HepG2 (cell line): ENCODE results near the gene ANO4.

Experiments
- GABPA ChIP-seq, 2 experiments: IDR thresholded peaks; 2 replicates each; pipeline ENCODE4 v1.6.1; 2011 to 2016; ENCODE audit warnings: low read depth in 2 of 2, low read length in 1 of 2, missing biosample characterization in 1 of 2, missing genetic modification characterization in 1 of 2
- KAT8 ChIP-seq: IDR thresholded peaks from 2 replicates; pipeline ENCODE4 v1.6.1; 2016; ENCODE audit warnings: missing genetic modification reagents, missing compliant biosample characterization
- KDM6A ChIP-seq: IDR thresholded peaks from 2 replicates; pipeline ENCODE4 v1.6.1; 2016; ENCODE audit warnings: low read depth
- SMYD3 ChIP-seq: sonication (generic); formaldehyde crosslinking; IDR thresholded peaks from 2 replicates; pipeline ENCODE4 v1.8.1; 2023; ENCODE audit warnings: mild to moderate bottlenecking, missing genetic modification reagents
- ZNF354B ChIP-seq: sonication (generic); formaldehyde crosslinking; IDR thresholded peaks from 2 replicates; pipeline ENCODE4 v1.8.0; 2022; ENCODE audit warnings: mild to moderate bottlenecking, missing genetic modification reagents
- ZSCAN21 ChIP-seq: sonication (generic); formaldehyde crosslinking; IDR thresholded peaks from 2 replicates; pipeline ENCODE4 v1.8.0; 2022; ENCODE audit warnings: mild to moderate bottlenecking, missing genetic modification reagents, moderate library complexity, borderline replicate concordance
- TF ChIP-seq, protein P1 (sequence below): sonication (generic); formaldehyde crosslinking; IDR thresholded peaks from 2 replicates; pipeline ENCODE4 v1.5.0; 2020; ENCODE audit warnings: mild to moderate bottlenecking, missing genetic modification reagents, moderate library complexity

DNA sequence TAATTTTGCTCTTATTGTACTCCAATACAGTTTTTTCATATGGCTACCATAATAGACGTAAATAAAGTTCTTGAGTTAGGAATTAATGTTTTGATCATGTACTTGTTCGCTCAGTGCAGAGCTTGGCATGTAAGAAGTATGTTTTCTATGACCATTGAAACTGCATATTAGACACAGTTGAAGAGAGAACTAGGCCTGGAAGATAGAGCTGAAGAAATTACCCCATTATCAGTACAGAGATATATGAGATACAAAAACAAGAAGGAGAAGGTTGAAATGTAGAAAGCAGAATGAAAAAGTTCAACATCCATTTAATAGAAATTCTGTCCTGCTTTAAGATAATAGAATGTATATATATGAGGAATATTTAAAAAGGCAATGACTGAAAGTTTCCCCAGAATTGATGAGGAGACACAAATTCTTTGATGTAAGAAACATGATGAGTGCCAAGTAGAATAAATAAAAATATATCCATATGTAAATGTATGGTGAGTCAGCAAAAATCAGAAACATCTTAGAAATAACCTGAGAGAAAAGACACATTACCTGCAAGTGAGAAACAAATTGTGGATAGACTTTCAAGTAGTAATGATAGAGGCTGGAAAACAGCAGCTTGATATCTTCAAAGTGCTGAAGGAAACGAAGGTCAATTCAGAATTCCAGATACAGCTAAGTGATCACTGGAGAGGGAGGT lies 49.1 kb upstream of the ANO4 start:
- TF ChIP-seq ZSCAN21 (CRISPR knock-in tag) = no peak
- no peak for TF ChIP-seq KAT8 (CRISPR knock-in tag)
- no peak for TF ChIP-seq KDM6A (CRISPR knock-in tag)
- no peak for TF ChIP-seq SMYD3
- no peak for TF ChIP-seq GABPA (IDR thresholded peaks at IDR 0.05; ENCODE audit: low read depth, low read length)
- no peak for TF ChIP-seq GABPA (CRISPR knock-in tag; IDR thresholded peaks at IDR 0.05; ENCODE audit: low read depth)
- no peak for TF ChIP-seq ZNF354B (CRISPR knock-in tag)
- TF ChIP-seq, protein P1, sequence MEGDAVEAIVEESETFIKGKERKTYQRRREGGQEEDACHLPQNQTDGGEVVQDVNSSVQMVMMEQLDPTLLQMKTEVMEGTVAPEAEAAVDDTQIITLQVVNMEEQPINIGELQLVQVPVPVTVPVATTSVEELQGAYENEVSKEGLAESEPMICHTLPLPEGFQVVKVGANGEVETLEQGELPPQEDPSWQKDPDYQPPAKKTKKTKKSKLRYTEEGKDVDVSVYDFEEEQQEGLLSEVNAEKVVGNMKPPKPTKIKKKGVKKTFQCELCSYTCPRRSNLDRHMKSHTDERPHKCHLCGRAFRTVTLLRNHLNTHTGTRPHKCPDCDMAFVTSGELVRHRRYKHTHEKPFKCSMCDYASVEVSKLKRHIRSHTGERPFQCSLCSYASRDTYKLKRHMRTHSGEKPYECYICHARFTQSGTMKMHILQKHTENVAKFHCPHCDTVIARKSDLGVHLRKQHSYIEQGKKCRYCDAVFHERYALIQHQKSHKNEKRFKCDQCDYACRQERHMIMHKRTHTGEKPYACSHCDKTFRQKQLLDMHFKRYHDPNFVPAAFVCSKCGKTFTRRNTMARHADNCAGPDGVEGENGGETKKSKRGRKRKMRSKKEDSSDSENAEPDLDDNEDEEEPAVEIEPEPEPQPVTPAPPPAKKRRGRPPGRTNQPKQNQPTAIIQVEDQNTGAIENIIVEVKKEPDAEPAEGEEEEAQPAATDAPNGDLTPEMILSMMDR = no peak
